Measurements from ENCODE around the gene AOPEP.

AOPEP gene

GRCh38 chr9:94782355-94783101 is 56.0 kb downstream of the AOPEP start:
- DNase-seq (ENCODE audit: low spot score): no peak
- no peak for TF ChIP-seq CTCF (IDR thresholded peaks at IDR 0.05; ENCODE audit: borderline replicate concordance, control extremely low read depth, extremely low read depth, insufficient read depth, missing control alignments)
- in situ Hi-C loops (cut with MboI; ENCODE audit: low sequenced_read_pairs, unreplicated experiment): loop anchor here (10.0 kb wide), 1 partner anchor 342 kb away; no protein-coding TSS in a partner anchor

GRCh38 chr9:94783102-94783682 is 56.7 kb downstream of the AOPEP start:
- peak; percentile 34 for TF ChIP-seq CTCF (IDR thresholded peaks at IDR 0.05; ENCODE audit: borderline replicate concordance, control extremely low read depth, extremely low read depth, insufficient read depth, missing control alignments)
- DNase-seq (ENCODE audit: low spot score): peak; percentile 50
- in situ Hi-C loops (cut with MboI; ENCODE audit: low sequenced_read_pairs, unreplicated experiment): loop anchor here (10.0 kb wide), 1 partner anchor 342 kb away; no protein-coding TSS in a partner anchor

- TF ChIP-seq CTCF (IDR thresholded peaks at IDR 0.05; ENCODE audit: borderline replicate concordance, control extremely low read depth, extremely low read depth, insufficient read depth, missing control alignments): no peak
- in situ Hi-C loops (cut with MboI; ENCODE audit: low sequenced_read_pairs, unreplicated experiment): loop anchor here (10.0 kb wide), 1 partner anchor 341 kb away; no protein-coding TSS in a partner anchor
- no peak for DNase-seq (ENCODE audit: low spot score)
Observed at GRCh38 chr9:94783928-94784327, 57.4 kb downstream of the AOPEP start.

DNA sequence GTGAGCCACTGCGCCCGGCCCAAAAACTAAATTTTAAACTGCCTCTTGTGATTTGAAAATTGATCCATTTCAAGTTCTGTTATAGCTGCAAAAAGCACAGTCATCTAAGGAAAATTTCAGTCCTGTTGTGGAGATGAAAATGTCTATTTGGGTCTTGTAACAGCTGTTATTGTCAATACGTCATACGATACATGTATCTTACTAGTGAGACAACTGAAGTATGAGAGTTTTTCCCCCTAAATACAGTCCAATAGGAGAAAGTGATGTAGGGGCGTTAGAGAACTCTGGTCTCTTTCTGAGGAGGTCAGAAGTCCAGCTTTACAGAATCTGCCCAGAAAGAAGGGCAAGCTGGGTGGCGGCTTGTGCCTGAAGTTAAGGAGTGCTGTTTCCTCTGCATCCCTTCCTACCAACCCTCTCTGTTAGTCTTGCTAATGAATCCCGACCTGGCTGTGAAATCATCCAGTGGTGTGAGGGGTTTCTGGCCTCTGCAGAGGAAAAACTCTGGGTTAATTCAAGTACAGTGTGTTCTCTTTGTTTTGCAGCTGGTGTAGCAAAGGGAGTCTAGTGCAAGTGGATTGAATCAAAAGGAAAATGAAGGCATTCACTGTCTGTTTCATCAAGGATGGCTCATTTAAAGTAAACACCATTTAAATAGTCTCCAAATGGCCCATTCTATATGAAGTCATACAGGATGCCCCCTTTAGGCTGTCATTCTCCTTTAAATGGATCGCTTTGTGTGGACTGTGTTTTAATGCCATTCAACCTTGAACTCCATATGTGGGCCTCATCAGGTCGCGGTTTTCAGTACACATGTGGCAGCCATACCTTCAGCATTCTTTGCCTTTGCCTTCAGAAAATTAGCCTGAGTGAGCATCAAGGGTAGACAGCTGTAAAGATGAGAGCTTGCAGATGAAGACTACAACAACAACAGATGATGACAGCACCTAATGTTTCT is 59.0 kb downstream of the AOPEP start:
- in situ Hi-C loops (cut with MboI; ENCODE audit: low sequenced_read_pairs, unreplicated experiment): loop anchor here (10.0 kb wide), 1 partner anchor 339 kb away; no protein-coding TSS in a partner anchor
- TF ChIP-seq CTCF (IDR thresholded peaks at IDR 0.05; ENCODE audit: borderline replicate concordance, control extremely low read depth, extremely low read depth, insufficient read depth, missing control alignments): no peak
- DNase-seq (ENCODE audit: low spot score): no peak

DNA sequence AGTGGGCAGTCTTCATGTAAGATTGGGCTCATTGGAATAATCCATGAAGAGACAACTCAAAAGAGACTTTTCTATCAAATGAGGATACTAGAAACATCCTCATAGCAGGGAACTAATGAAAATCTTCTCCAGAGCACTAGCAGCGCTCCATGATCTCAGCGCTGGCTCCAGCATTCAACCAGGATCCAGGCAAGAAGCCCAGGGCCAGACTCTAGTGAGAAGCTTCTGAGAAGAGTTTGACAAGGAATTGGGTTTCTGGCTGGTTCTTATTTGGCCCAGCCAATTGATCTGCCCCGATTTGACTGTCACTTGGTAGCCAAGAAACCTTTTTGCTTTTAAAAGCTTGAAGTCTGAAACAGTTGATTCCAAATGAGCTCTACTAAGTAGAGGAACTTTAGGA is 60.1 kb downstream of the AOPEP start:
- in situ Hi-C loops (cut with MboI; ENCODE audit: low sequenced_read_pairs, unreplicated experiment): loop anchor here (10.0 kb wide), 1 partner anchor 338 kb away; no protein-coding TSS in a partner anchor
- TF ChIP-seq CTCF (IDR thresholded peaks at IDR 0.05; ENCODE audit: borderline replicate concordance, control extremely low read depth, extremely low read depth, insufficient read depth, missing control alignments): no peak

GRCh38 chr9:94787266-94787665 is 60.8 kb downstream of the AOPEP start:
- no peak for DNase-seq (ENCODE audit: low spot score)
- in situ Hi-C loops (cut with MboI; ENCODE audit: low sequenced_read_pairs, unreplicated experiment): loop anchor here (10.0 kb wide), 1 partner anchor 338 kb away; no protein-coding TSS in a partner anchor

More for the DNA sequence above, 60.1 kb downstream of the AOPEP start:
- no peak for DNase-seq (ENCODE audit: low spot score)

More at GRCh38 chr9:94787266-94787665, 60.8 kb downstream of the AOPEP start:
- TF ChIP-seq CTCF (IDR thresholded peaks at IDR 0.05; ENCODE audit: borderline replicate concordance, control extremely low read depth, extremely low read depth, insufficient read depth, missing control alignments): no peak
